GM12878 (cell line): ENCODE measurements around the gene IL15. TPM values are rescaled to one million over a fixed set of nuclear protein-coding genes. Genes with fewer than 3 reads are reported as not detected.

ENCODE experiments used
- ATAC-seq: fragments of 200-7000 bp; cut with Tn5 transposase; 3 replicates; pipeline ENCODE4 v1.9.1; 2020; ENCODE audit warnings: mild to moderate bottlenecking, moderate library complexity
- BruUV-seq: library from RNA; stranded (reverse); fragments of 400-500 nt; replicated peaks from 2 replicates; lab custom pipeline; 2021; lab: Mats Ljungman, UMichigan
- CTCF ChIA-PET: fragments of 300-600 bp; sonication (Branson Sonifier 250); formaldehyde crosslinking; extraction: SDS; loops from one replicate; lab custom pipeline; 2021; ENCODE audit warnings: inconsistent platforms; lab: Yijun Ruan, JAX
- POLR2A ChIA-PET: fragments of 350-600 bp; formaldehyde crosslinking; extraction: SDS; loops from one replicate; lab custom pipeline; 2021; ENCODE audit warnings: inconsistent platforms; lab: Charles Lee
- RAD21 ChIA-PET: fragments of 300-600 bp; sonication (Branson Sonifier 250); formaldehyde crosslinking; loops from one replicate; lab custom pipeline; 2023; ENCODE audit warnings: antibody characterized with exemption; ENCODE audit not compliant: unreplicated experiment; lab: Charles Lee
- SMC1A ChIA-PET: fragments of 300-600 bp; sonication (Branson Sonifier 250); formaldehyde crosslinking; loops from one replicate; lab custom pipeline; 2023; ENCODE audit not compliant: unreplicated experiment, uncharacterized antibody; lab: Charles Lee
- DNase-seq: peaks from one replicate; pipeline ENCODE4 v3.0.0-alpha.2; 2011; ENCODE audit warnings: low read depth, low spot score
- FAIRE-seq: peaks from 3 replicates; lab custom pipeline; 2011; peaks lifted over from hg19 to GRCh38; lab: Jason Lieb, UNC
- H2AFZ ChIP-seq: 2 replicates; pipeline ENCODE4 v1.6.0; 2011; ENCODE audit warnings: low read depth, low read length, control low read depth; ENCODE audit not compliant: control insufficient read depth
- H3K27ac ChIP-seq: 2 replicates; pipeline ENCODE4 v1.5.1; 2011; ENCODE audit warnings: control low read depth; ENCODE audit not compliant: control insufficient read depth, insufficient read depth
- H3K27me3 ChIP-seq, 2 experiments: replicated peaks in 1 of 2; 2 replicates each; pipeline versions ENCODE4 v1.6.0 to v1.6.1; 2011; ENCODE audit warnings: low read length in 1 of 2; ENCODE audit not compliant: control insufficient read depth in 2 of 2, insufficient read depth in 2 of 2
- H3K36me3 ChIP-seq, 2 experiments: 2 replicates each; pipeline ENCODE4 v1.5.1; 2011; ENCODE audit warnings: low read length in 1 of 2; ENCODE audit not compliant: control insufficient read depth in 2 of 2, insufficient read depth in 2 of 2
- H3K4me1 ChIP-seq: 2 replicates; pipeline ENCODE4 v1.6.1; 2011; ENCODE audit warnings: mild to moderate bottlenecking, low read length, moderate library complexity, mixed read lengths; ENCODE audit not compliant: control insufficient read depth, insufficient read depth
- H3K4me2 ChIP-seq: 2 replicates; pipeline ENCODE4 v1.6.0; 2011; ENCODE audit warnings: control low read depth; ENCODE audit not compliant: control insufficient read depth, insufficient read depth
- H3K4me3 ChIP-seq: fragments of 200-600 bp; sonication (generic); 2 replicates; pipeline ENCODE4 v1.5.1; 2016
- H3K79me2 ChIP-seq: 2 replicates; pipeline ENCODE4 v1.6.0; 2011; ENCODE audit warnings: low read length; ENCODE audit not compliant: control insufficient read depth, insufficient read depth
- H3K9ac ChIP-seq: 2 replicates; pipeline ENCODE4 v1.8.0; 2011; ENCODE audit warnings: low read length, control low read depth, mixed read lengths; ENCODE audit not compliant: control insufficient read depth, insufficient read depth
- H3K9me3 ChIP-seq: replicated peaks from 3 replicates; pipeline ENCODE4 v1.5.1; 2011; ENCODE audit warnings: mild to moderate bottlenecking, low read length; ENCODE audit not compliant: control insufficient read depth, insufficient read depth
- H4K20me1 ChIP-seq: 2 replicates; pipeline ENCODE4 v1.6.0; 2011; ENCODE audit not compliant: control insufficient read depth, insufficient read depth
- ASH2L ChIP-seq: fragments of 300-600, 200-600 bp; sonication (generic); IDR thresholded peaks from 2 replicates; pipeline ENCODE4 v1.6.1; 2017; ENCODE audit warnings: low read depth, mild to moderate bottlenecking, borderline replicate concordance
- BRCA1 ChIP-seq: IDR thresholded peaks from 2 replicates; pipeline ENCODE4 v1.6.1; 2011; ENCODE audit warnings: low read depth, low read length, improper control_type of control experiment
- CREB1 ChIP-seq: IDR thresholded peaks from 2 replicates; pipeline ENCODE4 v1.6.1; 2012; ENCODE audit warnings: low read depth, mild to moderate bottlenecking, inconsistent platforms
- CUX1 ChIP-seq: IDR thresholded peaks from 2 replicates; pipeline ENCODE4 v1.6.1; 2012; ENCODE audit warnings: improper control_type of control experiment, low read depth, low read length; ENCODE audit not compliant: insufficient replicate concordance
- HDAC2 ChIP-seq: fragments of 200-600 bp; sonication (generic); IDR thresholded peaks from 2 replicates; pipeline ENCODE4 v1.6.1; 2017
- HDGF ChIP-seq: fragments of 450-650 bp; IDR thresholded peaks from 2 replicates; pipeline ENCODE4 v1.6.1; 2016; ENCODE audit warnings: antibody characterized with exemption
- KAT2A ChIP-seq: conservative IDR thresholded peaks from 2 replicates; pipeline ENCODE4 v1.6.1; 2011; ENCODE audit warnings: low read depth, low read length; ENCODE audit not compliant: control insufficient read depth
- KDM1A ChIP-seq: fragments of 200-600 bp; sonication (generic); IDR thresholded peaks from 2 replicates; pipeline ENCODE4 v1.6.1; 2016; ENCODE audit warnings: borderline replicate concordance
- MTA2 ChIP-seq: fragments of 450-650 bp; IDR thresholded peaks from 2 replicates; pipeline ENCODE4 v1.6.1; 2016; ENCODE audit warnings: low read depth, mild to moderate bottlenecking, moderate library complexity
- NR2C2 ChIP-seq: IDR thresholded peaks from 2 replicates; pipeline ENCODE4 v1.6.1; 2011; ENCODE audit warnings: borderline replicate concordance, low read depth; ENCODE audit not compliant: control insufficient read depth, insufficient read length
- PAX8 ChIP-seq: fragments of 450-650 bp; IDR thresholded peaks from 2 replicates; pipeline ENCODE4 v1.6.1; 2017; ENCODE audit warnings: mild to moderate bottlenecking, moderate library complexity
- RAD21 ChIP-seq: IDR thresholded peaks from 2 replicates; pipeline ENCODE4 v1.6.1; 2011; ENCODE audit warnings: mild to moderate bottlenecking, low read depth, low read length, moderate library complexity; ENCODE audit not compliant: insufficient read depth
- RUNX3 ChIP-seq: IDR thresholded peaks from 2 replicates; pipeline ENCODE4 v1.6.1; 2012; ENCODE audit warnings: low read length, inconsistent platforms
- SIX5 ChIP-seq: IDR thresholded peaks from 2 replicates; pipeline ENCODE4 v1.6.1; 2011; ENCODE audit warnings: mild to moderate bottlenecking, low read depth, low read length, moderate library complexity; ENCODE audit not compliant: severe bottlenecking
- SPI1 ChIP-seq: IDR thresholded peaks from 2 replicates; pipeline ENCODE4 v1.6.1; 2011; ENCODE audit warnings: low read depth, mild to moderate bottlenecking, low read length, moderate library complexity, borderline replicate concordance; ENCODE audit not compliant: insufficient read depth
- STAT3 ChIP-seq: IDR thresholded peaks from 2 replicates; pipeline ENCODE4 v1.6.1; 2011; ENCODE audit warnings: low read depth, low read length, improper control_type of control experiment
- TAF1 ChIP-seq: IDR thresholded peaks from 2 replicates; pipeline ENCODE4 v1.6.1; 2011; ENCODE audit warnings: mild to moderate bottlenecking, low read depth, low read length, borderline replicate concordance
- TCF7 ChIP-seq: IDR thresholded peaks from 2 replicates; pipeline ENCODE4 v1.6.1; 2014; ENCODE audit warnings: antibody characterized with exemption, borderline replicate concordance
- WGBS: methylation state at CpG from one replicate; pipeline ENCODE4 v1.1.6; 2016; ENCODE audit warnings: low lambda C conversion rate; ENCODE audit not compliant: insufficient replicate concordance, insufficient coverage; ENCODE audit errors: missing lambda C conversion rate; 5-methylcytosine and 5-hydroxymethylcytosine counted together
- in situ Hi-C: fragments of 300-500 bp; cut with MboI; formaldehyde crosslinking; loops from 9 replicates; pipeline ENCODE4 v1.14.3; 2018; ENCODE audit warnings: mixed read lengths
- intact Hi-C: fragments of 100-400 bp; cut with micrococcal nuclease; formaldehyde crosslinking; loops from one replicate; pipeline ENCODE4 v1.14.2; 2022; ENCODE audit not compliant: unreplicated experiment
- polyA plus RNA-seq, 11 experiments: library from polyadenylated mRNA; depleted of rRNA in 4 of 11; unstranded in 6 of 11; stranded (reverse) in 5 of 11; fragments of >200 nt; fragmentation: Nextera tagmentation in 4 of 11; fragmentation: Illumina TruSeq in 1 of 11; extraction: Ambion mirVana in 4 of 11; extraction: Trizol in 1 of 11; gene quantifications; 1 replicate in 1 of 11; 2 replicates in 10 of 11; pipeline versions ENCODE4 v1.2.1 to v1.2.3, GENCODE V29; 2011 to 2016; ENCODE audit warnings: inconsistent platforms in 2 of 11, missing spikeins in 2 of 11, low read depth in 1 of 11
- total RNA-seq, 4 experiments: library from RNA; depleted of rRNA in 3 of 4; stranded (reverse); fragments of >200 nt in 3 of 4; fragmentation: Illumina TruSeq in 1 of 4; extraction: Trizol in 1 of 4; gene quantifications; 2 replicates each; pipeline versions ENCODE4 v1.2.1 to v1.2.3, GENCODE V29; 2013 to 2021

The IL15 gene
- total and polyA plus RNA-seq, 10 of the 15 experiments (the other 5 are each of a cell fraction or from before 2014, with no cell fraction given) = 6.0 to 11.4 (median 8.2) TPM

GRCh38 chr4:141620715-141621114 is 15.7 kb upstream of the IL15 start:
- no TSS peak for BruUV-seq
- ATAC-seq = no peak
- intact Hi-C loops = no loop called here

GRCh38 chr4:141625023-141625422 is 11.4 kb upstream of the IL15 start:
- RAD21 ChIA-PET = no interaction called here
- ATAC-seq = no peak
- TF ChIP-seq SPI1 (no peak), CUX1 (no peak), RAD21 (no peak), ASH2L (no peak), TAF1 (no peak), PAX8 (no peak), HDAC2 (no peak), HDGF (no peak), KAT2A (no peak), CREB1 (no peak), TCF7 (no peak), RUNX3 (no peak)

More at GRCh38 chr4:141620715-141621114, 15.7 kb upstream of the IL15 start:
- no peak overlapping the region for H3K9ac ChIP-seq
- WGBS = 100% methylated on average over 1 of the region's 1 CpG
- H3K4me2 ChIP-seq = no peak overlapping the region
- FAIRE-seq = no peak
- no peak overlapping the region for H3K4me3 ChIP-seq
- in situ Hi-C loops = no loop called here
- no peaks in the 10 kb centered on the region for H4K20me1 ChIP-seq
- no peaks in the 10 kb centered on the region for H3K36me3 ChIP-seq
- H3K27ac ChIP-seq = no peak overlapping the region
- no peaks in the 10 kb centered on the region for H3K9me3 ChIP-seq
- H3K79me2 ChIP-seq = no peaks in the 10 kb centered on the region
- no peaks in the 10 kb centered on the region for H3K27me3 ChIP-seq
- ChIA-PET SMC1A (no interaction called here), POLR2A (no interaction called here), RAD21 (no interaction called here), CTCF (interaction anchor here (1.1 kb wide), 1 partner anchor 52 kb away, joined by 3 read pairs; no protein-coding TSS in a partner anchor)
- TF ChIP-seq NR2C2 (no peak), SIX5 (no peak), MTA2 (no peak), BRCA1 (no peak), STAT3 (no peak), KDM1A (no peak)
- no peaks in the 10 kb centered on the region for H3K4me1 ChIP-seq
- no peak for DNase-seq
- H2AFZ ChIP-seq = no peak overlapping the region

More at GRCh38 chr4:141625023-141625422, 11.4 kb upstream of the IL15 start:
- H3K9ac ChIP-seq = no peak overlapping the region
- H3K4me1 ChIP-seq = no peaks in the 10 kb centered on the region
- DNase-seq (no peak), FAIRE-seq (no peak)
- H3K79me2 ChIP-seq = no peaks in the 10 kb centered on the region
- H3K4me2 ChIP-seq = no peak overlapping the region
- SMC1A ChIA-PET = interaction anchor here (1.9 kb wide), 1 partner anchor 10 kb away, joined by 6 read pairs; no protein-coding TSS in a partner anchor
- BruUV-seq = no TSS peak
- H4K20me1 ChIP-seq = no peaks in the 10 kb centered on the region
- no peaks in the 10 kb centered on the region for H3K27me3 ChIP-seq
- intact Hi-C loops = no loop called here
- H3K9me3 ChIP-seq = no peaks in the 10 kb centered on the region
- H3K27ac ChIP-seq = no peak overlapping the region
- CTCF ChIA-PET = no interaction called here
- no peaks in the 10 kb centered on the region for H3K36me3 ChIP-seq
- 50% methylated on average over 2 of the region's 2 CpGs for WGBS
- POLR2A ChIA-PET = interaction anchor here (0.6 kb wide), 1 partner anchor 409 kb away, joined by 6 read pairs; no protein-coding TSS in a partner anchor
- no peak overlapping the region for H2AFZ ChIP-seq
- in situ Hi-C loops = no loop called here
- no peak overlapping the region for H3K4me3 ChIP-seq
